Endothelial cell (in vitro differentiated cells): ENCODE measurements around the gene RASA3. TPM values are rescaled to one million over a fixed set of nuclear protein-coding genes. Genes with fewer than 3 reads are reported as not detected.
"Not testable (repeated sequence)": the region's sequence is repeated elsewhere in the genome, so short reads cannot be mapped to it uniquely, and the experiment has no call there.

Experiments
- DNase-seq: peaks from one replicate; pipeline ENCODE4 v3.0.0; 2021; ENCODE audit warnings: low spot score
- H3K27ac Mint-ChIP-seq: one replicate; pipeline ENCODE4 v1.8.0; 2021; ENCODE audit warnings: mixed read lengths, inconsistent platforms; ENCODE audit not compliant: unreplicated experiment
- H3K27me3 Mint-ChIP-seq: one replicate; pipeline ENCODE4 v1.8.0; 2021; ENCODE audit warnings: mild to moderate bottlenecking, moderate library complexity, mixed read lengths, inconsistent platforms; ENCODE audit not compliant: unreplicated experiment
- H3K36me3 Mint-ChIP-seq: one replicate; pipeline ENCODE4 v1.8.0; 2021; ENCODE audit warnings: mild to moderate bottlenecking, low read depth, mixed read lengths, inconsistent platforms; ENCODE audit not compliant: unreplicated experiment
- H3K4me1 Mint-ChIP-seq: one replicate; pipeline ENCODE4 v1.8.0; 2021; ENCODE audit warnings: mild to moderate bottlenecking, mixed read lengths, inconsistent platforms; ENCODE audit not compliant: unreplicated experiment
- H3K4me3 Mint-ChIP-seq: one replicate; pipeline ENCODE4 v1.8.0; 2021; ENCODE audit warnings: mild to moderate bottlenecking, mixed read lengths, inconsistent platforms; ENCODE audit not compliant: unreplicated experiment
- H3K9me3 Mint-ChIP-seq: one replicate; pipeline ENCODE4 v1.8.0; 2021; ENCODE audit warnings: mixed read lengths, inconsistent platforms; ENCODE audit not compliant: unreplicated experiment
- total RNA-seq: library from RNA; stranded (reverse); fragmentation: NEBNext Ultra II Directional; extraction: Animal tissue kit (Norgen Biotek cat#: 25700); gene quantifications from one replicate; pipeline ENCODE4 v1.2.1, GENCODE V29; 2021; ENCODE audit not compliant: unreplicated experiment
- TF ChIP-seq, protein P1 (sequence below): fragments of 200-600 bp; sonication (generic); IDR thresholded peaks from one replicate; pipeline ENCODE4 v1.5.0; 2021; ENCODE audit warnings: antibody characterized with exemption; ENCODE audit not compliant: unreplicated experiment

The RASA3 gene
- total RNA-seq, 1 donor from 2014 or later: 34.0 TPM

DNA sequence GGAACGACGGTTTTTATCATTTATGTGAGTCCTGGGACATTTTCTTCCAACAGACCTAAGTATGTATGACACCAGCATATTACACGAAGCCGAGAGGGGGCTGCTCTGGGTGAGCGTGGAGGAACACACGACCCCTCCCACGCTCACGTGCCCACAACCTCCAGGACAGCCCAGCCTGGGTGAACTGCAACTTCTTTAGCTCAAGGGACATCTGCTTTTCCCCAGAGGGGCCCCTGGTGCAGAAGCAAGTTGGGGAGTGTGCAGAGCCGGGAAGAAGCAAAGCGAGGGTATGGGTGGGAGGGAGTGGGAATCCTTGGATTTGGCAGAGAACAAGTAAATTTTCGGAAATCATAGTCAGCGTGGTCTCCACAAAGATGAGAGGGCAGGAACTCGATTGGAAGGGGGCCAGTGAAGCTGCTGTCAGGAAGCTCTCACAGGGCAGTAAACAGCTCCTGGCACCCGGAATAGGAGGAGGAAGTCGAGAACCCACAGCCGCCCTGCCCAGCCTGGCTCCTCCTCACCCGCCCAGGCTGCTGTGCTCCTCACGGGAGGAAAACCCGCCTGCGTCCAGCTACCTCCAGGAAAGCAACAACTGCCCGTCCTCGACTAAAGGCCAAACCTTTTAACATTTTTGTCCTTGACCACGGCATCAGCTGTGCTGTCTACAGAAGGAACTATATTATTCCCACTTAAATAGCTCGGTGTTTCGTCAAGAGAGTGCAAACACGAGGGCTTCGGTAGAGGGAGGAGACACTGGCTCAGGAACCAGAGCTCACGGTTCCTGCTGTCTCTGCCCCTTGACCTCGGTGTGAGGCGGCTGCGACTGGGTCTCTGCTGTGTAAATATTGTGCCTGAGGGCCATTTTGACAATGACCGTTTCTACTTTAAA lies 29.5 kb upstream of the RASA3 start:
- DNase-seq: no peak
- Mint-ChIP-seq H3K27me3 (peaks cover 10% of the 10 kb centered on the region), H3K9me3 (no peaks in the 10 kb centered on the region), H3K4me1 (no peaks in the 10 kb centered on the region), H3K27ac (no peak overlapping the region), H3K36me3 (no peaks in the 10 kb centered on the region), H3K4me3 (no peak overlapping the region)
- TF ChIP-seq, protein P1, sequence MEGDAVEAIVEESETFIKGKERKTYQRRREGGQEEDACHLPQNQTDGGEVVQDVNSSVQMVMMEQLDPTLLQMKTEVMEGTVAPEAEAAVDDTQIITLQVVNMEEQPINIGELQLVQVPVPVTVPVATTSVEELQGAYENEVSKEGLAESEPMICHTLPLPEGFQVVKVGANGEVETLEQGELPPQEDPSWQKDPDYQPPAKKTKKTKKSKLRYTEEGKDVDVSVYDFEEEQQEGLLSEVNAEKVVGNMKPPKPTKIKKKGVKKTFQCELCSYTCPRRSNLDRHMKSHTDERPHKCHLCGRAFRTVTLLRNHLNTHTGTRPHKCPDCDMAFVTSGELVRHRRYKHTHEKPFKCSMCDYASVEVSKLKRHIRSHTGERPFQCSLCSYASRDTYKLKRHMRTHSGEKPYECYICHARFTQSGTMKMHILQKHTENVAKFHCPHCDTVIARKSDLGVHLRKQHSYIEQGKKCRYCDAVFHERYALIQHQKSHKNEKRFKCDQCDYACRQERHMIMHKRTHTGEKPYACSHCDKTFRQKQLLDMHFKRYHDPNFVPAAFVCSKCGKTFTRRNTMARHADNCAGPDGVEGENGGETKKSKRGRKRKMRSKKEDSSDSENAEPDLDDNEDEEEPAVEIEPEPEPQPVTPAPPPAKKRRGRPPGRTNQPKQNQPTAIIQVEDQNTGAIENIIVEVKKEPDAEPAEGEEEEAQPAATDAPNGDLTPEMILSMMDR: no peak

DNA sequence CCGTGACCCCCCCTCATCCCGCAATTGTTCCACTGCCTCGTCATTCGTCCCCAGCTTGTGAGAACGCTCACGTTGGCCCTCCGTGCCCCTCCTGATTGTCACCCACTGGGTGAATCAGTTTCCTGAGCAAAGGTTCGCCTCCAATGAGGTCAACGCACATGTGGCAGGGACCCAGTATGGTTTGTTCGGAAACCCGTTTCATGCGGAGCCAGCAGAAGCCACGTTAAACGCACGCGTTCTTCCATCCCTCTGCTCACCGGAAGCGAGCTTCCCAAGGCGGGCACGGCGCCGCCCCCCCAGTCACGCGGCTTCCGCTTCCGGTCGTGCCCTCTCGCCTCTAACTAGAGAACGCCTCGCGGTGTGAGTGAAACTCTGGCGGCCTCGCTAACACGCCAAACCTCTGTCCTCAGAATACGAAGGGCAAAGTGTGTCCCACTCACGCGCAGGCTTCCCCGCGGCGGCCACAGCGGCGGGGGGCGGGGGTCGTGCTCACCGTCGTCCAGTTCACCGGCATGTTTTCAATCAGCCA lies 28.7 kb upstream of the RASA3 start:
- H3K27ac Mint-ChIP-seq: no peak overlapping the region

DNA sequence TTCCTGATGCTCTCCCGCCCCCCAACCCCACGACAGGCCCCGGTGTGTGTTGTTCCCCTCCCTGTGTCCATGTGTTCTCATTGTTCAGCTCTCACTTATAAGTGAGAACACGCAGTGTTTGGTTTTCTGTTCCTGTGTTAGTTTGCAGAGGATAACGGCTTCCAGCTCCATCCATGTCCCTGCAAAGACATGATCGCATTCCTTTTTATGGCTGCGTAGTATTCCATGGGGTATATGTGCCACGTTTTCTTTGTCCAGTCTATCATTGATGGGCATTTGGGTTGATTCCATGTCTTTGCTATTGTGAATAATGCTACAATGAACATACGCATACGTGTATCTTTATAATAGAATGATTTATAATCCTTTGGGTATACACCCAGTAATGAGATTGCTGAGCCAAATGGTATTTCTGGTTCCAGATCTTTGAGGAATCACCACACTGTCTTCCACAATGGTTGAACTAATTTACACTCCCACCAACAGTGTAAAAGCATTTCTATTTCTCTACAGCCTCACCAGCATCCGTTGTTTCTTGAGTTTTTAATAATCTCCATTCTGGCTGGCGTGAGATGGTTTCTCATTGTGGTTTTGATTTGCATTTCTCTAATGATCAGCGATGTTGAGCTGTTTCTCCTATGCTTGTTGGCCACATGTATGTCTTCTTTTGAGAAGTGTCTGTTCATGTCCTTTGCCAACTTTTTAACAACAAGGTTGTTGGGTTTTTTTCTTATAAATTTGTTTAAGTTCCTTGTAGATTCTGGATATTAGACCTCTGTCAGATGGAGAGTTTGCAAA lies 26.6 kb upstream of the RASA3 start:
- H3K36me3 Mint-ChIP-seq, H3K27ac Mint-ChIP-seq, H3K27me3 Mint-ChIP-seq, H3K4me3 Mint-ChIP-seq, DNase-seq, H3K4me1 Mint-ChIP-seq, H3K9me3 Mint-ChIP-seq: not testable (repeated sequence)

More for the DNA sequence above, 28.7 kb upstream of the RASA3 start:
- TF ChIP-seq, protein P1: no peak
- Mint-ChIP-seq H3K4me1 (peaks cover 5% of the 10 kb centered on the region), H3K36me3 (no peaks in the 10 kb centered on the region), H3K9me3 (no peaks in the 10 kb centered on the region), H3K27me3 (peaks cover 13% of the 10 kb centered on the region), H3K4me3 (no peak overlapping the region)
- no peak for DNase-seq

DNA sequence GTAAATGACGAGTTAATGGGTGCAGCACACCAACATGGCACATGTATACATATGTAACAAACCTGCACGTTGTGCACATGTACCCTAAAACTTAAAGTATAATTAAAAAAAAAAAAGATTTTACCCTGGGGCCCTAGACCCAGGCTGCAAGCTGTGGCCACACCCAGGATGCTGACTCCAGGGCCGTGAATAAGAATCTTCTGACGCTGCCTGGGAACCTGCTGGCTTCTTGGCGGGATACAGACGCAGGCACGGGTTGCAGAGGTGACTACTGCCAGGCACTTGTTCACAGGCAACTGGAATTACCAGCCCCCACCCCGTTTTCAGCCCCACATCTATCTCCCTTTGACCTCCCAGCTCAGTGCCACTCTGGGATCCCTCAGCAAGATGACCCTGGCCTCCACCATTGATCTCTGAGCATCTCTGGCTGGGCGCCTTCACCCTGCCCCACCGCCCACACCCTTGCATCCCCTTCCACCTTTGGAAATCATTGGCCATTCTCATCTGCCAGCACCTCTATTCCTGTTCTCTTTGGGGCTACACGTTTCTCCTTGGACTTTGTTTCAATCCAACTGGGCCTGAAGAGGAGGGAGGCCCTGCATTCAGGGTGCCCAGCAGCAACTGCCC lies 25.6 kb upstream of the RASA3 start:
- Mint-ChIP-seq H3K27ac (no peak overlapping the region), H3K9me3 (no peaks in the 10 kb centered on the region), H3K27me3 (peaks cover 11% of the 10 kb centered on the region), H3K4me1 (peaks cover 5% of the 10 kb centered on the region), H3K4me3 (no peak overlapping the region), H3K36me3 (no peaks in the 10 kb centered on the region)
- DNase-seq: no peak
- TF ChIP-seq, protein P1: no peak
